H9 (cell line): ENCODE results near the gene PTPRK. TPM values are rescaled to one million over a fixed set of nuclear protein-coding genes. Genes with fewer than 3 reads are reported as not detected.

Experiments used
- DNase-seq: peaks from one replicate; pipeline ENCODE4 v3.0.0-alpha.2; 2017
- H2AFZ ChIP-seq: one replicate; pipeline ENCODE4 v1.6.1; 2013; ENCODE audit warnings: mild to moderate bottlenecking, low read length, control low read depth, moderate library complexity
- H2AK5ac ChIP-seq: 2 replicates; pipeline ENCODE4 v1.6.1; 2013; ENCODE audit warnings: low read length, control low read depth, mixed read lengths; ENCODE audit not compliant: insufficient read length
- H2BK120ac ChIP-seq: one replicate; pipeline ENCODE4 v1.6.1; 2013; ENCODE audit warnings: low read depth, mild to moderate bottlenecking, low read length, control low read depth, inconsistent platforms; ENCODE audit not compliant: poor library complexity, severe bottlenecking
- H2BK12ac ChIP-seq: 2 replicates; pipeline ENCODE4 v1.6.1; 2013; ENCODE audit warnings: low read length, control low read depth, mixed read lengths, low read depth; ENCODE audit not compliant: insufficient read length
- H2BK15ac ChIP-seq: 2 replicates; pipeline ENCODE4 v1.6.1; 2013; ENCODE audit warnings: low read depth, low read length, control low read depth
- H2BK20ac ChIP-seq: one replicate; pipeline ENCODE4 v1.6.1; 2013; ENCODE audit warnings: low read depth, mild to moderate bottlenecking, low read length, control low read depth, inconsistent platforms; ENCODE audit not compliant: poor library complexity, severe bottlenecking
- H2BK5ac ChIP-seq: 2 replicates; pipeline ENCODE4 v1.6.1; 2013; ENCODE audit warnings: low read length, control low read depth, mixed read lengths; ENCODE audit not compliant: insufficient read length
- H3K14ac ChIP-seq: 2 replicates; pipeline ENCODE4 v1.6.1; 2013; ENCODE audit warnings: low read length, control low read depth; ENCODE audit not compliant: insufficient read depth
- H3K18ac ChIP-seq: 2 replicates; pipeline ENCODE4 v1.6.1; 2013; ENCODE audit warnings: low read depth, mild to moderate bottlenecking, mixed read lengths, low read length, control low read depth; ENCODE audit not compliant: insufficient read length
- H3K23ac ChIP-seq: 2 replicates; pipeline ENCODE4 v1.6.1; 2013; ENCODE audit warnings: low read length, control low read depth, mixed read lengths, low read depth; ENCODE audit not compliant: insufficient read length
- H3K23me2 ChIP-seq: 2 replicates; pipeline ENCODE4 v1.6.1; 2013; ENCODE audit warnings: low read depth, mild to moderate bottlenecking, mixed read lengths, low read length, control low read depth; ENCODE audit not compliant: insufficient read length, poor library complexity, severe bottlenecking
- H3K27ac ChIP-seq: 2 replicates; pipeline ENCODE4 v1.5.1; 2013; ENCODE audit warnings: low read length, control low read depth, mixed read lengths, low read depth; ENCODE audit not compliant: insufficient read length
- H3K27me3 ChIP-seq: 2 replicates; pipeline ENCODE4 v1.6.1; 2013; ENCODE audit warnings: low read length, control low read depth, inconsistent platforms; ENCODE audit not compliant: insufficient read depth
- H3K4ac ChIP-seq: 2 replicates; pipeline ENCODE4 v1.6.1; 2013; ENCODE audit warnings: low read depth, mild to moderate bottlenecking, control low read depth, inconsistent platforms, low read length, moderate library complexity
- H3K4me1 ChIP-seq: 2 replicates; pipeline ENCODE4 v1.6.1; 2013; ENCODE audit warnings: low read length, control low read depth, inconsistent platforms; ENCODE audit not compliant: insufficient read depth
- H3K4me2 ChIP-seq: 2 replicates; pipeline ENCODE4 v1.6.1; 2013; ENCODE audit warnings: low read length, control low read depth, mixed read lengths; ENCODE audit not compliant: insufficient read length, insufficient read depth
- H3K56ac ChIP-seq: 2 replicates; pipeline ENCODE4 v1.6.1; 2013; ENCODE audit warnings: low read depth, mild to moderate bottlenecking, mixed read lengths, low read length, control low read depth; ENCODE audit not compliant: insufficient read length
- H3K79me1 ChIP-seq: 2 replicates; pipeline ENCODE4 v1.6.1; 2013; ENCODE audit warnings: low read depth, mild to moderate bottlenecking, moderate library complexity, low read length, control low read depth, inconsistent platforms; ENCODE audit not compliant: insufficient read depth, poor library complexity, severe bottlenecking
- H3K79me2 ChIP-seq: 2 replicates; pipeline ENCODE4 v1.6.1; 2013; ENCODE audit warnings: low read length, control low read depth, inconsistent platforms; ENCODE audit not compliant: insufficient read depth
- H3K9ac ChIP-seq: 2 replicates; pipeline ENCODE4 v1.6.1; 2013; ENCODE audit warnings: low read length, control low read depth, mixed read lengths; ENCODE audit not compliant: insufficient read length; ENCODE audit errors: extremely low read depth
- H3K9me3 ChIP-seq: one replicate; pipeline ENCODE4 v1.6.1; 2013; ENCODE audit warnings: low read depth, low read length, inconsistent platforms; ENCODE audit not compliant: control insufficient read depth
- H3T11ph ChIP-seq: one replicate; pipeline ENCODE4 v1.6.1; 2013; ENCODE audit warnings: mild to moderate bottlenecking, low read length, control low read depth, inconsistent platforms
- H4K20me1 ChIP-seq: one replicate; pipeline ENCODE4 v1.6.1; 2013; ENCODE audit not compliant: control insufficient read depth, insufficient read length, insufficient read depth
- H4K5ac ChIP-seq: 2 replicates; pipeline ENCODE4 v1.6.1; 2013; ENCODE audit warnings: low read depth, mild to moderate bottlenecking, mixed read lengths, low read length, control low read depth; ENCODE audit not compliant: insufficient read length
- H4K8ac ChIP-seq: replicated peaks from 2 replicates; pipeline ENCODE4 v1.6.1; 2013; ENCODE audit warnings: low read length, control low read depth, mixed read lengths, low read depth; ENCODE audit not compliant: insufficient read length
- H4K91ac ChIP-seq: 2 replicates; pipeline ENCODE4 v1.6.1; 2013; ENCODE audit warnings: low read depth, mild to moderate bottlenecking, moderate library complexity, mixed read lengths, low read length, control low read depth; ENCODE audit not compliant: insufficient read length
- H3K27ac Mint-ChIP-seq, 3 experiments: 2 replicates in 2 of 3; 3 replicates in 1 of 3; pipeline ENCODE4 v1.8.0; 2020 to 2021; ENCODE audit warnings: mixed read lengths in 3 of 3, mild to moderate bottlenecking in 1 of 3, moderate library complexity in 1 of 3
- H3K27me3 Mint-ChIP-seq: 2 replicates; pipeline ENCODE4 v1.8.0; 2021; ENCODE audit warnings: low read depth, mild to moderate bottlenecking, moderate library complexity, mixed read lengths
- H3K36me3 Mint-ChIP-seq, 3 experiments: 2 replicates in 2 of 3; 3 replicates in 1 of 3; pipeline ENCODE4 v1.8.0; 2020 to 2021; ENCODE audit warnings: low read depth in 3 of 3, mixed read lengths in 3 of 3; ENCODE audit not compliant: insufficient read depth in 1 of 3
- H3K4me1 Mint-ChIP-seq, 2 experiments: 2 replicates each; pipeline ENCODE4 v1.8.0; 2020; ENCODE audit warnings: mixed read lengths in 2 of 2
- H3K4me3 Mint-ChIP-seq, 2 experiments: 2 replicates in 1 of 2; 3 replicates in 1 of 2; pipeline ENCODE4 v1.8.0; 2020 to 2021; ENCODE audit warnings: mild to moderate bottlenecking in 2 of 2, mixed read lengths in 2 of 2, moderate library complexity in 1 of 2
- H3K9me3 Mint-ChIP-seq, 2 experiments: 2 replicates in 1 of 2; 3 replicates in 1 of 2; pipeline ENCODE4 v1.8.0; 2020; ENCODE audit warnings: mild to moderate bottlenecking in 2 of 2, mixed read lengths in 2 of 2, moderate library complexity in 1 of 2
- WGBS: extraction: QIAGEN DNeasy Blood & Tissue Kit; methylation state at CpG from one replicate; pipeline ENCODE4 v1.1.7; 2013; ENCODE audit warnings: missing lambda C conversion rate, low lambda C conversion rate, mixed read lengths; ENCODE audit not compliant: insufficient read length; ENCODE audit errors: extremely low coverage; 5-methylcytosine and 5-hydroxymethylcytosine counted together
- total RNA-seq: library from RNA; stranded (reverse); gene quantifications from 2 replicates; pipeline ENCODE4 v1.2.1, GENCODE V29; 2021
- TF ChIP-seq, protein P1 (sequence below): fragments of 200-600 bp; sonication (generic); conservative IDR thresholded peaks from 3 replicates; pipeline ENCODE4 v1.8.0; 2021; ENCODE audit warnings: antibody characterized with exemption, mild to moderate bottlenecking

The PTPRK gene
- total RNA-seq, 1 experiment from 2014 or later = 47.9 TPM

GRCh38 chr6:128046033-128046432 is 474.4 kb downstream of the PTPRK start:
- H2BK20ac ChIP-seq = no peak overlapping the region
- H4K20me1 ChIP-seq = no peaks in the 10 kb centered on the region
- H4K8ac ChIP-seq = no peak overlapping the region
- H3K4me2 ChIP-seq = no peak overlapping the region
- no peaks in the 10 kb centered on the region for H3K23me2 ChIP-seq
- TF ChIP-seq, protein P1, sequence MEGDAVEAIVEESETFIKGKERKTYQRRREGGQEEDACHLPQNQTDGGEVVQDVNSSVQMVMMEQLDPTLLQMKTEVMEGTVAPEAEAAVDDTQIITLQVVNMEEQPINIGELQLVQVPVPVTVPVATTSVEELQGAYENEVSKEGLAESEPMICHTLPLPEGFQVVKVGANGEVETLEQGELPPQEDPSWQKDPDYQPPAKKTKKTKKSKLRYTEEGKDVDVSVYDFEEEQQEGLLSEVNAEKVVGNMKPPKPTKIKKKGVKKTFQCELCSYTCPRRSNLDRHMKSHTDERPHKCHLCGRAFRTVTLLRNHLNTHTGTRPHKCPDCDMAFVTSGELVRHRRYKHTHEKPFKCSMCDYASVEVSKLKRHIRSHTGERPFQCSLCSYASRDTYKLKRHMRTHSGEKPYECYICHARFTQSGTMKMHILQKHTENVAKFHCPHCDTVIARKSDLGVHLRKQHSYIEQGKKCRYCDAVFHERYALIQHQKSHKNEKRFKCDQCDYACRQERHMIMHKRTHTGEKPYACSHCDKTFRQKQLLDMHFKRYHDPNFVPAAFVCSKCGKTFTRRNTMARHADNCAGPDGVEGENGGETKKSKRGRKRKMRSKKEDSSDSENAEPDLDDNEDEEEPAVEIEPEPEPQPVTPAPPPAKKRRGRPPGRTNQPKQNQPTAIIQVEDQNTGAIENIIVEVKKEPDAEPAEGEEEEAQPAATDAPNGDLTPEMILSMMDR = no peak
- H3K18ac ChIP-seq = no peak overlapping the region
- no peak overlapping the region for H4K91ac ChIP-seq
- H3K9ac ChIP-seq = no peak overlapping the region
- H3K27me3 ChIP-seq = no peaks in the 10 kb centered on the region
- H3K4me1 ChIP-seq = 0 out of 2 replicates have a peak, but pooled peaks cover 3% of the 10 kb centered on the region
- H2BK120ac ChIP-seq = no peak overlapping the region
- H2AK5ac ChIP-seq = no peak overlapping the region
- no peak overlapping the region for H2BK12ac ChIP-seq
- Mint-ChIP-seq H3K36me3 (peaks cover 2 to 5% (median 5%) of the 10 kb centered on the region in 3 experiments; a peak in 2 of 7 replicates), H3K9me3 (no peaks in the 10 kb centered on the region), H3K27me3 (no peaks in the 10 kb centered on the region), H3K27ac (no peak overlapping the region), H3K4me3 (no peak overlapping the region), H3K4me1 (peaks cover 10 to 13% of the 10 kb centered on the region in 2 experiments)
- no peaks in the 10 kb centered on the region for H3K9me3 ChIP-seq
- no peak overlapping the region for H3K56ac ChIP-seq
- no peak overlapping the region for H2BK5ac ChIP-seq
- H2AFZ ChIP-seq = no peak overlapping the region
- H4K5ac ChIP-seq = no peak overlapping the region
- DNase-seq = no peak
- no CpG with 5 or more reads among the region's 1 CpG for WGBS
- H3K4ac ChIP-seq = no peak overlapping the region
- H2BK15ac ChIP-seq = no peak overlapping the region
- H3T11ph ChIP-seq = no peak overlapping the region
- no peak overlapping the region for H3K23ac ChIP-seq
- no peak overlapping the region for H3K14ac ChIP-seq
- no peaks in the 10 kb centered on the region for H3K79me1 ChIP-seq
- no peak overlapping the region for H3K27ac ChIP-seq
- no peaks in the 10 kb centered on the region for H3K79me2 ChIP-seq
